Measurements from ENCODE around the gene NFU1. TPM values are rescaled to one million over a fixed set of nuclear protein-coding genes. Genes with fewer than 3 reads are reported as not detected.

NFU1 gene
- total RNA-seq, 4 donors from 2014 or later = 32.0 to 48.1 (median 40.9) TPM

GRCh38 chr2:69353360-69353759 lies 83.9 kb downstream of the NFU1 start:
- TF ChIP-seq POLR2A (IDR thresholded peaks at IDR 0.05) = no peak
- TF ChIP-seq, protein P1, sequence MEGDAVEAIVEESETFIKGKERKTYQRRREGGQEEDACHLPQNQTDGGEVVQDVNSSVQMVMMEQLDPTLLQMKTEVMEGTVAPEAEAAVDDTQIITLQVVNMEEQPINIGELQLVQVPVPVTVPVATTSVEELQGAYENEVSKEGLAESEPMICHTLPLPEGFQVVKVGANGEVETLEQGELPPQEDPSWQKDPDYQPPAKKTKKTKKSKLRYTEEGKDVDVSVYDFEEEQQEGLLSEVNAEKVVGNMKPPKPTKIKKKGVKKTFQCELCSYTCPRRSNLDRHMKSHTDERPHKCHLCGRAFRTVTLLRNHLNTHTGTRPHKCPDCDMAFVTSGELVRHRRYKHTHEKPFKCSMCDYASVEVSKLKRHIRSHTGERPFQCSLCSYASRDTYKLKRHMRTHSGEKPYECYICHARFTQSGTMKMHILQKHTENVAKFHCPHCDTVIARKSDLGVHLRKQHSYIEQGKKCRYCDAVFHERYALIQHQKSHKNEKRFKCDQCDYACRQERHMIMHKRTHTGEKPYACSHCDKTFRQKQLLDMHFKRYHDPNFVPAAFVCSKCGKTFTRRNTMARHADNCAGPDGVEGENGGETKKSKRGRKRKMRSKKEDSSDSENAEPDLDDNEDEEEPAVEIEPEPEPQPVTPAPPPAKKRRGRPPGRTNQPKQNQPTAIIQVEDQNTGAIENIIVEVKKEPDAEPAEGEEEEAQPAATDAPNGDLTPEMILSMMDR (IDR thresholded peaks at IDR 0.05) = no peak
- TF ChIP-seq EP300 (IDR thresholded peaks at IDR 0.05) = no peak
- no peak for DNase-seq (ENCODE audit: low spot score in 2 of 2)
- WGBS, 2 donors = 97 to 98% methylated on average over 5 of the region's 5 CpGs
- Histone ChIP-seq H3K9me3 (no peaks in the 10 kb centered on the region), H3K36me3 (peaks cover 6 to 69% (median 16%) of the 10 kb centered on the region in 3 donors), H3K4me3 (no peak overlapping the region), H3K27ac (no peak overlapping the region), H3K27me3 (no peaks in the 10 kb centered on the region), H3K4me1 (no peaks in the 10 kb centered on the region)

DNA sequence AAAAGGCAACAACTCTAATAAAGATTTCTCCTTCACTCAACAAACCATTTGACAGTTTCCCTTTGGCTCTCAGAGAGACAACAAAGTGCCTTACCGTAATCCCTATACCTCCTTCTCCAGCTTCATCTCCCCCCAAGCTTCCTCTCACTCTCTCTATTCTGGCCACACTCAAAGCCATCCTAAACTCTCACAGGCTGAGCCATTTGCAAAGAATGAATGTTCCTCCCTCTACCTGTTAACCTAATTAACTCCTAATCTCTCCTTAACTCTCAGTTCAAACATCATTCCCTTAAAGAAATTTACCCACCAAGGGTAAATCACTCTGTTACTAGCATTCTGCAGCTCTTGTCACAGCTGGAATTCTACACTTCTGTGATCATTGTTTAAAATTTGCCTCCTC lies 88.5 kb downstream of the NFU1 start:
- TF ChIP-seq EP300 (IDR thresholded peaks at IDR 0.05) (no peak), POLR2A (IDR thresholded peaks at IDR 0.05) (no peak)
- TF ChIP-seq, protein P1 (IDR thresholded peaks at IDR 0.05) = no peak
- Histone ChIP-seq H3K36me3 (peaks cover 6 to 70% (median 15%) of the 10 kb centered on the region in 3 donors), H3K27ac (no peak overlapping the region), H3K4me1 (no peaks in the 10 kb centered on the region), H3K4me3 (no peak overlapping the region), H3K27me3 (no peaks in the 10 kb centered on the region), H3K9me3 (no peaks in the 10 kb centered on the region)
- no peak for DNase-seq (ENCODE audit: low spot score in 2 of 2)
- 97 to 98% methylated on average over 1 of the region's 1 CpG for WGBS, 2 donors

Other genes starting within 250 kb of the NFU1 start
- 10 to 100 TPM; 15.5 to 30.0 (median 22.1) TPM for gene GFPT1, start 50.2 kb downstream of the NFU1 start, total RNA-seq
- 10 to 100 TPM; 29.2 to 70.5 (median 44.5) TPM for gene AAK1, start 206.3 kb upstream of the NFU1 start, total RNA-seq